ENCODE measurements around the gene NHERF1. TPM values are rescaled to one million over a fixed set of nuclear protein-coding genes. Genes with fewer than 3 reads are reported as not detected.

NHERF1 gene
- total and polyA plus RNA-seq, 9 of the 15 experiments (the other 6 are each of a cell fraction or from before 2014, with no cell fraction given): 11.4 to 79.9 (median 36.9) TPM

DNA sequence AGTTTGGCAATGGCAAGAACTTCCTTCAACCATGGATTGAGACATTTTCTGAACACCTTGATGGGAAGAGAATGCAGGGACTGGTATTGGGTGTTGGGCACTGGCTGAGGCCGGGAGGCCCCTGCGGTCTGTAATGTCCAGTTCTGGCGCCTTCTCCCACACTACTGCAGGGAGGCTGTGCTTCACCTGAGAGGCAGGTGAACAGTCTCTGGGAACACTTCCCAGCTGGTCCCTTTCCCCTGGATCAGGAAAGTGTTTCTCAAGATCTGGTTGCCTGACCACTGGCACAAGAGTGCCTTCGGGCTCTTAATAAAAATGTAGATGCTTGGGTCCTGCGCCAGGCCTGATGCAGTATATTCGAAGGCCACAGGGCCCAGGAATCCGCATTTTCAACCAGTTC, 56.3 kb downstream of the NHERF1 start:
- TF ChIP-seq HNRNPUL1 (IDR thresholded peaks at IDR 0.05; ENCODE audit: low read length): no peak
- TF ChIP-seq, protein P1, sequence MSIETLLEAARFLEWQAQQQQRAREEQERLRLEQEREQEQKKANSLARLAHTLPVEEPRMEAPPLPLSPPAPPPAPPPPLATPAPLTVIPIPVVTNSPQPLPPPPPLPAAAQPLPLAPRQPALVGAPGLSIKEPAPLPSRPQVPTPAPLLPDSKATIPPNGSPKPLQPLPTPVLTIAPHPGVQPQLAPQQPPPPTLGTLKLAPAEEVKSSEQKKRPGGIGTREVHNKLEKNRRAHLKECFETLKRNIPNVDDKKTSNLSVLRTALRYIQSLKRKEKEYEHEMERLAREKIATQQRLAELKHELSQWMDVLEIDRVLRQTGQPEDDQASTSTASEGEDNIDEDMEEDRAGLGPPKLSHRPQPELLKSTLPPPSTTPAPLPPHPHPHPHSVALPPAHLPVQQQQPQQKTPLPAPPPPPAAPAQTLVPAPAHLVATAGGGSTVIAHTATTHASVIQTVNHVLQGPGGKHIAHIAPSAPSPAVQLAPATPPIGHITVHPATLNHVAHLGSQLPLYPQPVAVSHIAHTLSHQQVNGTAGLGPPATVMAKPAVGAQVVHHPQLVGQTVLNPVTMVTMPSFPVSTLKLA (conservative IDR thresholded peaks at IDR 0.05): no peak
- TF ChIP-seq, protein P2, sequence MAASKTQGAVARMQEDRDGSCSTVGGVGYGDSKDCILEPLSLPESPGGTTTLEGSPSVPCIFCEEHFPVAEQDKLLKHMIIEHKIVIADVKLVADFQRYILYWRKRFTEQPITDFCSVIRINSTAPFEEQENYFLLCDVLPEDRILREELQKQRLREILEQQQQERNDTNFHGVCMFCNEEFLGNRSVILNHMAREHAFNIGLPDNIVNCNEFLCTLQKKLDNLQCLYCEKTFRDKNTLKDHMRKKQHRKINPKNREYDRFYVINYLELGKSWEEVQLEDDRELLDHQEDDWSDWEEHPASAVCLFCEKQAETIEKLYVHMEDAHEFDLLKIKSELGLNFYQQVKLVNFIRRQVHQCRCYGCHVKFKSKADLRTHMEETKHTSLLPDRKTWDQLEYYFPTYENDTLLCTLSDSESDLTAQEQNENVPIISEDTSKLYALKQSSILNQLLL (CRISPR knock-in tag; IDR thresholded peaks at IDR 0.05; ENCODE audit: borderline replicate concordance): no peak
- no peak for TF ChIP-seq NFXL1 (CRISPR knock-in tag; IDR thresholded peaks at IDR 0.05)
- TF ChIP-seq CHCHD3 (CRISPR knock-in tag; IDR thresholded peaks at IDR 0.05): no peak
- TF ChIP-seq PCBP2 (IDR thresholded peaks at IDR 0.05; ENCODE audit: low read depth, low read length, poor library complexity, severe bottlenecking): no peak
- TF ChIP-seq HDAC1 (IDR thresholded peaks at IDR 0.05): no peak
- TF ChIP-seq CC2D1A (IDR thresholded peaks at IDR 0.05): no peak
- TF ChIP-seq ETV5 (CRISPR knock-in tag; IDR thresholded peaks at IDR 0.05; ENCODE audit: low read depth): no peak
- TF ChIP-seq ZNF217 (CRISPR knock-in tag; IDR thresholded peaks at IDR 0.05): no peak
- no peak overlapping the region for H2AFZ ChIP-seq (ENCODE audit: low read depth, low read length)
- FAIRE-seq (no peak), ATAC-seq (no peak), DNase-seq (ENCODE audit: extremely low read depth in 1 of 4, low spot score in 3 of 4) (no peak)
- no peaks in the 10 kb centered on the region for H3K4me1 ChIP-seq (replicated peaks in 1 of 2; ENCODE audit: control insufficient read depth in 2 of 2, insufficient read depth in 2 of 2, low read length in 2 of 2)
- H3K27ac ChIP-seq (ENCODE audit: extremely low read depth, low read depth, low read length): no peak overlapping the region
- 79% methylated on average over 7 of the region's 7 CpGs for WGBS (ENCODE audit: insufficient coverage, low coverage, missing lambda C conversion rate)
- no peak overlapping the region for H3K4me2 ChIP-seq (ENCODE audit: insufficient read depth, low read length)
- H3K27me3 ChIP-seq (ENCODE audit: control insufficient read depth in 2 of 2, insufficient read depth in 2 of 2, low read length in 2 of 2): no peaks in the 10 kb centered on the region
- no peak overlapping the region for H3K4me3 ChIP-seq
- no peaks in the 10 kb centered on the region for H3K9me1 ChIP-seq (ENCODE audit: control insufficient read depth, insufficient read depth, low read length)
- ChIA-PET POLR2A (interaction anchor here (0.6 to 1.2 kb wide), 3 partner anchors 16 to 156 kb away, joined by 3 to 6 read pairs (median 3); no protein-coding TSS in a partner anchor), CTCF (ENCODE audit: low intra/inter-chr PET ratio) (no interaction called here)
- no peaks in the 10 kb centered on the region for H3K79me2 ChIP-seq (ENCODE audit: control insufficient read depth, insufficient read depth, low read length)
- no peak overlapping the region for H3K9ac ChIP-seq (ENCODE audit: insufficient read depth in 1 of 2, low read depth in 2 of 2, low read length in 2 of 2)
- intact Hi-C loops (cut with micrococcal nuclease) (no loop called here), in situ Hi-C loops (cut with MboI) (no loop called here)
- BruUV-seq (replicated peaks): no TSS peak
- H3K9me3 ChIP-seq (replicated peaks; ENCODE audit: control insufficient read depth, insufficient read depth, low read depth, low read length): no peaks in the 10 kb centered on the region
- peaks cover 4% of the 10 kb centered on the region for H4K20me1 ChIP-seq (replicated peaks; ENCODE audit: control insufficient read depth, insufficient read depth, low read length)
- H3K36me3 ChIP-seq (ENCODE audit: control insufficient read depth, insufficient read depth, low read length): peaks cover 3% of the 10 kb centered on the region; the same call in 2 of the 3 replicates
